ENCODE results near the gene PACS2. TPM values are rescaled to one million over a fixed set of nuclear protein-coding genes. Genes with fewer than 3 reads are reported as not detected.
"Not testable (repeated sequence)": the region's sequence is repeated elsewhere in the genome, so short reads cannot be mapped to it uniquely, and the experiment has no call there.

PACS2 gene
- total RNA-seq, 3 donors from 2014 or later (not counting 1 experiment from before 2014, with no cell fraction given) = 58.4 to 76.5 (median 69.2) TPM

DNA sequence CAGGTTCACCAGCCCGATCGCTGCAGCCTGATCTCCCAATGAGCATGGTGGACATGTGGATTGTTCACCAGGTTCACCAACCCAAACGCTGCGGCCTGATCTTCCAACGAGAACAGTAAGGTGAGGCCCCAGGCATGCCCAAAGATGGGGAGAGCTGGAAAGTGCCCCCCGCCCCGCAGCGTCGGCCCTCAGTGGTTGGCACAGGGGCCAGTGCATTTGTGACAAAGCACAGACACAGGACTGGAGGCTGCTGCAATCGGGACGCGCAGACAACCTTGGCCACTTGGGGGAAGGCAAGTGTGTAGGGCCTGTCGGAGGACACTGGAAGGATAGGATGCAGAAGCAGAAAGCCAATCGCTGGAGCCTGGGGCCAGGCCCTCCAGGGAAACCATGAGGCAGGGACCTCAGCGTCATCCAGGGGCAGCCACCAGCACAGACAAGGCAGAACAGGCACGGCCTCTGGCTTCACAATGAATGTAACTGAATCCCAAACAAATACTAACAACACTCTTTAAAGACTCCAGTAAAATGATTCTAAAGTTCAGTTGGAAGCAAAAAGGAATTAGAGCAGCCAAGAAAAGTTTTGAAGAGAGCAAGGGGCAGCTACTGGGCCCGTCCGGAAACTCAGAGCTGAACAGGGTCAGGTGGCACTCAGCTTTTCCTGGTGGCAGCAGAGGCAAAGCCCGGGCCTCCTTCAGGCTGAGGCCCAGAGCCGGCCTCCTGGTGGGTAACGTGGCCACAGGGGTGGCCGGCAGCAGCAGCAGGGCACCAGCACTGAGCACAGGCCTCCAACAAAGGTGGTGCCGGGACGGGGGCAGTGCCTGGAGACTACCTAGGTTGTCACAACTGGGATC, 27.1 kb upstream of the PACS2 start:
- no peaks in the 10 kb centered on the region for H3K27me3 Mint-ChIP-seq (ENCODE audit: low read depth in 2 of 2)
- H3K27ac Mint-ChIP-seq = peak overlapping the region in 1 of 2 donors; percentile 29
- H3K4me3 ChIP-seq (ENCODE audit: low read length) = no peak overlapping the region
- no peak overlapping the region for H3K27ac ChIP-seq (ENCODE audit: low read length)
- peaks cover 11% of the 10 kb centered on the region for H3K36me3 Mint-ChIP-seq
- 92% methylated on average over 24 of the region's 24 CpGs for WGBS (ENCODE audit: insufficient coverage)
- H3K9me3 ChIP-seq (ENCODE audit: control insufficient read depth, insufficient read depth, low read length) = no peaks in the 10 kb centered on the region
- H3K4me1 ChIP-seq (ENCODE audit: control insufficient read depth, insufficient read depth, low read length) = peaks cover 42% of the 10 kb centered on the region
- no peak for ATAC-seq
- TF ChIP-seq, protein P1, sequence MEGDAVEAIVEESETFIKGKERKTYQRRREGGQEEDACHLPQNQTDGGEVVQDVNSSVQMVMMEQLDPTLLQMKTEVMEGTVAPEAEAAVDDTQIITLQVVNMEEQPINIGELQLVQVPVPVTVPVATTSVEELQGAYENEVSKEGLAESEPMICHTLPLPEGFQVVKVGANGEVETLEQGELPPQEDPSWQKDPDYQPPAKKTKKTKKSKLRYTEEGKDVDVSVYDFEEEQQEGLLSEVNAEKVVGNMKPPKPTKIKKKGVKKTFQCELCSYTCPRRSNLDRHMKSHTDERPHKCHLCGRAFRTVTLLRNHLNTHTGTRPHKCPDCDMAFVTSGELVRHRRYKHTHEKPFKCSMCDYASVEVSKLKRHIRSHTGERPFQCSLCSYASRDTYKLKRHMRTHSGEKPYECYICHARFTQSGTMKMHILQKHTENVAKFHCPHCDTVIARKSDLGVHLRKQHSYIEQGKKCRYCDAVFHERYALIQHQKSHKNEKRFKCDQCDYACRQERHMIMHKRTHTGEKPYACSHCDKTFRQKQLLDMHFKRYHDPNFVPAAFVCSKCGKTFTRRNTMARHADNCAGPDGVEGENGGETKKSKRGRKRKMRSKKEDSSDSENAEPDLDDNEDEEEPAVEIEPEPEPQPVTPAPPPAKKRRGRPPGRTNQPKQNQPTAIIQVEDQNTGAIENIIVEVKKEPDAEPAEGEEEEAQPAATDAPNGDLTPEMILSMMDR (IDR thresholded peaks at IDR 0.05) = no peak
- intact Hi-C loops (cut with micrococcal nuclease) = no loop called here
- no peak for DNase-seq
- peaks cover 47 to 56% of the 10 kb centered on the region in 2 donors for H3K4me1 Mint-ChIP-seq
- no peaks in the 10 kb centered on the region for H3K9me3 Mint-ChIP-seq
- H3K27me3 ChIP-seq (ENCODE audit: control insufficient read depth, insufficient read depth, low read length) = no peaks in the 10 kb centered on the region
- H3K36me3 ChIP-seq (ENCODE audit: control insufficient read depth, insufficient read depth, low read length) = peaks cover 3% of the 10 kb centered on the region
- H3K4me3 Mint-ChIP-seq = no peak overlapping the region

DNA sequence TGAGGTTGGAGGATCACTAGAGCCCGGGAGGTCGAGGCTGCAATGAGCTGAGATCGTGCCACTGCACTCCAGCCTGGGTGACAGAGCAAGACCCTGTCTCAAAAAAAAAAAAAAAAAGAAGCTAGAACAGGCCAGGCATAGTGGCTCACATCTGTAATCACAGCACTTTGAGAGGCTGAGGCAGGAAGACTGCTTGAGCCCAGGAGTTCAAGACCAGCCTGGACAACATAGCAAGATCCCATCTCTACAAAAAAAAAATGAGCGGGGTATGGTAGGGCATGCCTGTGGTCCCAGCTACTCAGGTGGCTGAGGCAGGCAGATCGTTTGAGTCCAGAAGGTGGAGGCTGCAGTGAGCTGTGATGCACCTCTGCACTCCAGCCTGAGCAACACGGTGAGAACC, 25.6 kb upstream of the PACS2 start:
- H3K36me3 ChIP-seq (ENCODE audit: control insufficient read depth, insufficient read depth, low read length); H3K4me3 ChIP-seq (ENCODE audit: low read length); H3K27me3 Mint-ChIP-seq (ENCODE audit: low read depth in 2 of 2); H3K27ac ChIP-seq (ENCODE audit: low read length); DNase-seq; ATAC-seq; H3K27me3 ChIP-seq (ENCODE audit: control insufficient read depth, insufficient read depth, low read length); H3K9me3 Mint-ChIP-seq; H3K9me3 ChIP-seq (ENCODE audit: control insufficient read depth, insufficient read depth, low read length); intact Hi-C loops (cut with micrococcal nuclease); H3K4me3 Mint-ChIP-seq: not testable (repeated sequence)
- H3K36me3 Mint-ChIP-seq = peaks cover 11% of the 10 kb centered on the region
- H3K4me1 Mint-ChIP-seq = peaks cover 49 to 56% of the 10 kb centered on the region in 2 donors
- H3K27ac Mint-ChIP-seq = peak overlapping the region; percentile 23 to 38
- H3K4me1 ChIP-seq (ENCODE audit: control insufficient read depth, insufficient read depth, low read length) = peaks cover 50% of the 10 kb centered on the region
- 84% methylated on average over 6 of the region's 6 CpGs for WGBS (ENCODE audit: insufficient coverage)

DNA sequence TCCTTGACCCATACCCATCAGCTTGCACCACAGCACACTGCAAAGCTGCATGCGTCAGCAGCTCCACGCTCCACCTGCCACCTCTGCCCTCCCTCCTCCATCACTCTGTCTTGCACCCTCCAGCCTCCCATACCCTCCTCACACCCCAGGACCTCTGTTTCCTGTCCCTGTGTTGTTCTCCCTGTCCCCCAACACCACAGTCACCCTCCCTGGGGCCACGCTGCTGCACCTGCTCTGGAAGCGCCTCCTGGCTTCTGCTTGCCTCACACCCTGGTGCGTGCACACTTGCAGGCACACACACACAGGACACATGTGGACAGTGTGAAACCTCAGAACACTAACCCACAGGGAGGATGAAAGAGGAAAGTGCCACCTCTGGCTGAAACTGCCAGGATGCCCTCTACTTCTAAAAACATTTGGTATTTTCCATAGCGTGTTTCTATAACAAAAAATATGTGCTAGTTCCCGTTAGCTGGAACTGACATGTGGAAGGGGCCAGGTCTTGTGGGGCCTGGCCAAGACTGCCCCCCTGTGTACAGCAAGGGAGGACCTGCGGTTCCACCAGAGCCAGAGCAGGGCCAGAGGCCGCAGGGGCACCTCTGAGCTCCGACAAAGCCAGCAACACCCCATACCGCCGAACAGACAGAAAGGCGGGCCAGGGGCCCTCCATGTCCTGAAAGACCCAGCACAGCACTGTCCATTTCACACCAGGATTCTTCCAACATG, 23.8 kb upstream of the PACS2 start:
- 18% methylated on average over 13 of the region's 13 CpGs for WGBS (ENCODE audit: insufficient coverage)

More for the DNA sequence above, 23.8 kb upstream of the PACS2 start:
- ATAC-seq (peak; percentile 71 to 88 (median 82)), DNase-seq (peak; percentile 67 to 68)
- Histone ChIP-seq H3K4me1 (ENCODE audit: control insufficient read depth, insufficient read depth, low read length) (peaks cover 55% of the 10 kb centered on the region), H3K27ac (ENCODE audit: low read length) (peak overlapping the region; percentile 88), H3K27me3 (ENCODE audit: control insufficient read depth, insufficient read depth, low read length) (no peaks in the 10 kb centered on the region), H3K36me3 (ENCODE audit: control insufficient read depth, insufficient read depth, low read length) (no peaks in the 10 kb centered on the region), H3K9me3 (ENCODE audit: control insufficient read depth, insufficient read depth, low read length) (no peaks in the 10 kb centered on the region), H3K4me3 (ENCODE audit: low read length) (no peak overlapping the region)
- Mint-ChIP-seq H3K4me1 (peaks cover 42 to 57% of the 10 kb centered on the region in 2 donors), H3K4me3 (peak overlapping the region; percentile 76), H3K36me3 (no peaks in the 10 kb centered on the region), H3K27ac (peak overlapping the region; percentile 88 to 90), H3K9me3 (no peaks in the 10 kb centered on the region), H3K27me3 (ENCODE audit: low read depth in 2 of 2) (no peaks in the 10 kb centered on the region)
- TF ChIP-seq, protein P1 (IDR thresholded peaks at IDR 0.05) = no peak
- intact Hi-C loops (cut with micrococcal nuclease) = loop anchor here (10.0 kb wide), 1 partner anchor 86 kb away; no protein-coding TSS in a partner anchor
